HEK293T (cell line): Measurements from ENCODE around the gene GPHA2.

Experiments
- BHLHE40 ChIP-seq: fragments of 450-650 bp; IDR thresholded peaks from 2 replicates; pipeline ENCODE4 v1.6.1; 2016; ENCODE audit warnings: mild to moderate bottlenecking, moderate library complexity, borderline replicate concordance
- ELF4 ChIP-seq: fragments of 450-650 bp; IDR thresholded peaks from 2 replicates; pipeline ENCODE4 v1.6.1; 2017; ENCODE audit warnings: antibody characterized with exemption
- FOXA1 ChIP-seq: fragments of 450-650 bp; IDR thresholded peaks from 2 replicates; pipeline ENCODE4 v1.6.1; 2016; ENCODE audit warnings: mild to moderate bottlenecking
- HDGF ChIP-seq: fragments of 450-650 bp; IDR thresholded peaks from 2 replicates; pipeline ENCODE4 v1.6.1; 2017; ENCODE audit warnings: antibody characterized with exemption, borderline replicate concordance
- LEF1 ChIP-seq: fragments of 450-650 bp; IDR thresholded peaks from 2 replicates; pipeline ENCODE4 v1.6.1; 2017; ENCODE audit warnings: mild to moderate bottlenecking, borderline replicate concordance
- NFRKB ChIP-seq: fragments of 450-650 bp; IDR thresholded peaks from 2 replicates; pipeline ENCODE4 v1.6.1; 2016; ENCODE audit warnings: mild to moderate bottlenecking, moderate library complexity
- SP1 ChIP-seq: fragments of 450-650 bp; IDR thresholded peaks from 2 replicates; pipeline ENCODE4 v1.6.1; 2017

DNA sequence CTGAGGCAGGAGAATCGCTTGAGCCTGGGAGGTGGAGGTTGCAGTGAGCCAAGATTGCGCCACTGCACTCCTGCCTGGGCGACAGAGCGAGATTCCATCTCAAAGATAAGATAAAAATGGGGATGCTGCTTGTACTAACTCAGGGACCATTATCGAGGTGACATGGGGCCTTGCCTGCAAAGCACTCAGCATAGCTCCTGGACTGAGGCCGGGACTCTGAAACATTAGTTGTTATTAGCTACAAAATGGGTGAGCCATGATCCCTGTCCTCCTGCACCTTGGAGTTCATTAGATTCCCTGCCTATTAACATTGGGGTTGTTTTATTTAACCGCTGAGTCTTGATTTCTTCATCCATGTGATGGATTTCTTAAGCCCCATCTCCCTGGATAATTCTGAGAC, 6.1 kb downstream of the GPHA2 start:
- TF ChIP-seq SP1 (no peak), LEF1 (no peak), ELF4 (no peak), HDGF (no peak), NFRKB (no peak), FOXA1 (no peak), BHLHE40 (no peak)
